UCSD-AML1 (cell line): Measurements from ENCODE around the gene RPL27A.
"Not testable (repeated sequence)": the region's sequence is repeated elsewhere in the genome, so short reads cannot be mapped to it uniquely, and the experiment has no call there.

Experiments used
- DNase-seq: peaks from one replicate; lab custom pipeline; 2025; ENCODE audit not compliant: unreplicated experiment; lab: John Stamatoyannopoulos, UW

Gene RPL27A

DNA sequence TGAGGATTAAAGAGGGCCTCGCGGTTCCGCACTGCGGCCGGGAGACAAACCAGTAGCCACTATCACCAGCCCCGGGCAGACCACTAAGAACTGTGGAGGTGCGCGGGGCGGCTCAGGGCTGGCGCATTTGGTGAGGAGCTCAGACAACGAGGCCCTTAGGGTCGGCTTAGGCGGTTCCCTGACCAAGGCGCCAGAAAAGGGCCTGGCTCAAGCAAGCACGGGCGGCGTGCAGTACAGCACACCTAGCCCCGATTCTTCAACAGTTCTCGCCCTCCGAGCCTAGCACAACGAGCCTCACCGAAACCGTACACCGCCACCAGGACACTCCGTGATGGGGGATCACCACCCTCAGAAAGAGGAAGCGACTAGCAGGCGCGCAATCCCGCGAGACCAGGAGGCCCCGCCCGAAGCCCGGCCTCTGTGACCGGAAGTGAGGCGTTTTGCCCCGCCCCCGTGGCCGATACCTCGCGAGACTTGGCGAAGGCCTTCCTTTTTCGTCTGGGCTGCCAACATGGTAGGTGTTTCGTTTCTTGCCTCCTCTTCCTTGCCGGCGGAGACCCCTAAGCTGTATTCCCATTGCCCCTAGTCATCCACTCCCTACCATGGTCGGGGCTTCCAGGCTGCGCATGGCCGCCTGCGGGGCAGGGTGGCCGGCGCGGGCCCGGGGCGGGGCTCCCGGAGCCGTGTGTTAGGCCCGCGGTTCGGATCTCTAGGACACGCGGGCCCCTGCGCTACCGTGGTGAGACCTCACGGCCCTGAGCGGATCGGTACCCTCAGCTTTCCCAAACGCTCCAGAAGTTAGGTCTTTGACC is at the start of gene RPL27A, which contains the start of gene TRIM66:
Gene RPL27A (plus strand): TSS at position 490 of the 812 bp plus-strand sequence. CDS start 22 bp downstream, at position 512.
Gene TRIM66 (minus strand): TSS at position 363 of the 812 bp plus-strand sequence. CDS start 10,391 bp downstream, outside the sequence.
- peak; percentile 98 for DNase-seq

GRCh38 chr11:8634498-8634897 is 48.1 kb upstream of the RPL27A start:
- DNase-seq: no peak

DNA sequence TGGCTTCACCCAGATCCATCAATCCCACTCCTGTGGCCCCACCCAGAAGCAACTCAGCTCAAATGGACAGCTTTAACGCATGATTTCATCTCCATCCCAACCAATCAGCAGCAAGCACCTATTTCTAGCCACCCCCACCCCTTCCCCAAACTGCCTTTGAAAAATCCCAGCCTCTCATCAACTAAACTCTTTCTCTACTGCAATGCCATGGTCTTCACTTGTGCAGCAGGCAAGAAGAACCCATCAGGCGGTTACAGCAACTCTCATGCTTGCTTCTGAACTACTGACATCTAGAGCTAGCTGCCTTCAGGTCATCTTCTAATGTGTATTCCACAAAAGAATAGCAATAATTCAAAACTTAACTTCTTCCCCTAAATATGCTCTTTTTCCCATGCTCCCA is 46.5 kb upstream of the RPL27A start:
- no peak for DNase-seq

DNA sequence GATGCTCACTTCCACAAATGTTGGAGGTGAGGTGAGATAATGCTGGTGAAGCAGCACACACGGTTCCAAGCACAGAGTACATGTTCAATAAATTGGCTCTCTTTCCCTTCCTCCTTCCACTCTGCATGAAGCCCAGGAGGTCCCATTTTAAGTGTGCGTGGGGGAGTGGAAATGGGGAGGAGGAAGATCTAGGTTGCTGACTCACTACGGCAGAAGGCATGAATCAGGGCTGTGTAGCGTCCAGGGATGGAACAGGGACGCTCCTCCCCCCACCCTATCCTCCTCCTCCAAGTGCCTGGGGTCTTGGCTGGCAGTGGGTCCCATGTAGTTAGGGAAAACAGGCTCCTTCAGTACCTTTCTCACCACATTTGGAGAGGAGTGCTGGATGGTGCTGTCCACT is 44.3 kb upstream of the RPL27A start:
- DNase-seq: no peak

DNA sequence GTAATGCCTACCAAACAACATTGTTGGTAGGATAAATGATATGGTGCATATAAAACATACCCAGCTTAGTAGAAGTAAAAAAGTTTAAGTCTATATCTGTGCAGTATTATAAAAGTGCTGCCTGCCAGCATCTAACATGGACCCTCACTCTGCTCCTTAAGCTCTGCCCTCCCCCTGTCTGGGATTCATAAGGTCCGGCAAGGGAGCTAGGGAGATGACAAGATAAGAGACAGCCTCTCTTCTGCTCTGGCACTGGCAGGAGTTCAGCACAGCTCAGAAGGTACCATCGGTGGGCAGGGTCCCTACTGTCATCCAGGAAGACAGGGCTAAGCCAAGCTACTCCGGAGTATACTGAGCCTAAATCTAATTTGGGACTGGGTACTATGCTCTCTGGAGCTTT is 42.9 kb upstream of the RPL27A start:
- no peak for DNase-seq

DNA sequence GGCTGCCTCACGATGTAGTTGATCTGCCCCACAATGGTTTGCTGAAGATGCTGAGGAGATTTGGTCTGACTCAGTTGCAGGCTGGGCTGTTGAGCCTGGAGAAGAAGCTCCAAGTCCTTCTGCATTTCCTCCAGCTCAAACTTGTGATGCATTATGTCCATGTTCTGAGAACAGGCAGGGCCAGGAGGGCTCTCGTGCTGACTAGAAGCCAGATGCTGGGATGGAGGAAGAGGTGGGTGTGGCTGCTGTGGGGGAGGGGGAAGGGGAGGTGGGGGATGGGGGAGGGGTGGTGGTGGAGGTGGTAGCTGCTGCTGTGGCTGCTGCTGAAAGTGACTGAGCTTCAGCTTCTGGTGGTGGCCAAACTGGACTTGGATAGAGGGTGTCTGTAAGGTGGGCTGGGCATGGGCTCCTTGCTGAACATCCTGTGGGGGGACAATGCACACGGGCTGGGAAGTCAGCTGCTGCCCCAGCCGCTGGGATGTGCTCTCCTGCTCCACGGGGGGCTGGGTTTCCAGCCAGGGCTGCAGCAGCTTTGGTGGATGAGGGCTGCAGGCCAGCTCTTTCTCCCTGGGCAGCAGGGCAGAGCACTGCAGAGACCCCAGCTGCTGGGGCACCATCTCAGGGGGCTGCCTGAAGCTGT is 42.2 kb upstream of the RPL27A start:
- DNase-seq: no peak

- DNase-seq: no peak
Measured at GRCh38 chr11:8641332-8641731, 41.3 kb upstream of the RPL27A start.

- no peak for DNase-seq
Measured at GRCh38 chr11:8642196-8642841, 40.3 kb upstream of the RPL27A start.

DNA sequence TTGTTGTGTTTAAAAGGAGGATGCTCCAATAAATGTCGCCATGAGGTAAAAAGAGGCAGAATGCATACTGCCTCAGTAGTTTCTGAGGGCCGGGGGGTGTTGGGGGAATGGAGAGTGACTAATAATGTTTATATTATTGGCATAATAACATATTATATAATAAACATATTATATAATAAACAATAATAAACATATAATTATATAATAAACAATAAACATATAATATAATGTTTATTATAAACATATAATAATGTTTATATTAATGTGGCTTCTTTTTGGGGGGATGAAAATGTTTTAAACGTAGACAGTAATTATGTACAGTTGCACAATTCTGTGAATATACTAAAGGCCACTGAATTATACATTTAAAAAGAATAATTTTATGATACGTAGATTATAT is 35.7 kb upstream of the RPL27A start:
- DNase-seq: no peak

- no peak for DNase-seq
Measured at GRCh38 chr11:8649361-8649760, 33.2 kb upstream of the RPL27A start.

DNA sequence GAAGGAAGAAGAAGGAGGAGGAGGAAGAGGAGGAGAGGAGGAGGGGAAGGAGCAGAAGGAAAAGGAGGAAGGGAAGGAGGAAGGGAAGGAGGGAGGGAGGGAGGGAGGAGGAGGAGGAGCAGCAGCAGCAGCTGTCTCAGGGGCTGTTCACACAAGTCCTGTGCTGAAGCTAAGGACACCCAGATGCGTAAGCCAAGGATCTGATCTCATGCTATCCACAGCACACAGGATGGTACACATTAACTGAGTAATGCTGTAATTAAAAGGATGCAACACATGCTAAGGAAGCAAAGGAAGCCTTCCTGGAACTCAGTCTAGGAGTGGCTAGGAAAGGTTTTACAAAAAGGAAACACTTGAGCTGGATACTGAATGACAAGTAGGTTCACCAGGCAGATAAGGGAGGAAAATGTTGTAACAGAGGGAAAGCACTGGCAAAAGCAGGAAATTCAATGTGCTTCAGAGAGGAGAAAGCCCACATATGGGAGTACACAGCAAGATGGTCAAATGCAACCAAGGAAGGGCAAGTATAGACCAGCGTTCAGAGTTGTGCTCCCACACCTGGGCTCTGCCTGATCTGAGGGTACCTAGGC is 32.1 kb upstream of the RPL27A start:
- no peak for DNase-seq

GRCh38 chr11:8652140-8652539 is 30.5 kb upstream of the RPL27A start:
- DNase-seq: no peak

DNA sequence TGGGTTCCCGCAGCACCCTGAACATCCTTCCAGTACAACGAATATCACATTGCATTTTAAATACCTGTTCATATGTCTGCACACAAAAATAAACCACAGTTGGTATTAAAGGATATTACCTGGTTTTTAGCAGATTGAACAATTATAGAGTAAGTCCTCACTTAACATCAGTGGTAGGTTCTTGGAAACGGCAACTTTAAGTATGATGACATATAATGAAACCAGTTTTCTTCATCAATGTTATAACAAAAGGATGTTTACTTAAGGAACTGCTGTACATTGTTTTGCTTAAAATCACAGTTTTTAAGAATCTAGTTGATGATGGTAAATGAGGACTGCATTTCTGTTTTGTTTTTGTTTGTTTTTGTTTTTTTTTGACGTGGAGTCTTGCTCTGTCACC is 28.1 kb upstream of the RPL27A start:
- DNase-seq: no peak

DNA sequence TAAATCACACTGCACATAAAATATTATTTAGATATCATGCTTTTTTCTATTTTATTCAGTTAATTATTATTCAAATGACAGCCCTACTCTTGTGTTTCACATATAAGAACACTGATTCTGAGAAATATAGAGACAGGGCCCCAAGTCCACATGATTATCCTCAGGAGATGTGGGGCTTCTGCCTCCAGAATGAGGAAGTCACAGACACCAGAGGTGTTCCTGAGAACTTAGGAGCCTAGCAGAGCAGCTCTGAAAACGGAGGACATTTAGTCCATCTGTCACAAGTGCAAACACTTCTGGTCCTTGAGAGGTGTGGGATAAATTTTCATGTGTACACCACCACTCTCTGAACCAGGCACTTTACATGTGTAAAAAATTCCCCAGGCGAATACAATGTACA is 26.3 kb upstream of the RPL27A start:
- no peak for DNase-seq

GRCh38 chr11:8658321-8659057 is 24.1 kb upstream of the RPL27A start:
- DNase-seq: no peak

- DNase-seq: no peak
Measured at GRCh38 chr11:8661001-8661795, 21.4 kb upstream of the RPL27A start.

GRCh38 chr11:8665222-8665621 is 17.4 kb upstream of the RPL27A start:
- no peak for DNase-seq

DNA sequence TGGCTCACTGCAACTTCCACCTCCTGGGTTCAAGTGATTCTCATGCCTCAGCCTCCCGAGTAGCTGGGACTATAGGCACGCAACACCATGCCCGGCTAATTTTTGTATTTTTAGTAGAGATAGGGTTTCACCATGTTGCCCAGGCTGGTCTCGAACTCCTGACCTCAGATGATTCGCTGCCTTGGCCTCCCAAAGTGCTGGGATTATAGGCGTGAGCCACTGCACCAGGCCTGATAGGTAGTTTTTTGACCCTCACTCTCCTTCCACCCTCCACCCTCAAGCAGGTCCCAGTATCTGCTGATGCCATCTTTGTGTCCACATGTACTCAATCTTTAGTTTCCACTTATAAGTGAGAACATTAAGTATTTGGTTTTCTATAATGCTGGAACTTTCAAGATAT is 12.5 kb upstream of the RPL27A start:
- not testable (repeated sequence) for DNase-seq

GRCh38 chr11:8671193-8671612 is 11.4 kb upstream of the RPL27A start:
- no peak for DNase-seq

DNA sequence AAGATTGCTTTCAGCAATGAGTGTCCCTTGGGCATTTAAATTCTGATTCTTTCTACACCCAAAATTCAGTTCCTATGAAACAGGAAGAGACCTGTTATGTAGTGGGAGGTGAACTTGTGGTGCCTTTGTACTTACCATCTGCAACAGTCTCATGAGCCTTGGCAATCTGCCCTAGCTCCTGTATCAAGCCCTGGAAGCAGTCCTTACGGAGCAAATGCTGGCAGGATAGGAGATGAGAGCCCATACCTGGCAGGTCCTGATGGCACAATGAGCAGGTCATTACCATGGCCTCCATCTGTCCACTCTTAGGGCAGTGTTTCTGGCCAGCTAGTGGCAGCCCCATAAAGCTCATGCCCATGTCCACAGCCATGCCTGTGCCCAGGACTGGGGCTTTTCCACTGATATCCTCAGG is 10.9 kb upstream of the RPL27A start:
- no peak for DNase-seq
